HEK293 (cell line): Measurements from ENCODE around the gene S1PR5.
A peak's percentile ranks its signal among the peaks of the same experiment; 100 is the strongest.

Experiments used
- CTCF ChIA-PET: fragments of 350-600 bp; formaldehyde crosslinking; extraction: SDS; loops from one replicate; lab custom pipeline; 2021; ENCODE audit warnings: antibody characterized with exemption; lab: Yijun Ruan, JAX
- POLR2A ChIA-PET: fragments of 300-600 bp; formaldehyde crosslinking; extraction: SDS; loops from one replicate; lab custom pipeline; 2020; ENCODE audit warnings: antibody characterized with exemption, inconsistent platforms; lab: Yijun Ruan, JAX
- H3K27ac ChIP-seq: fragments of 200-500 bp; sonication (Bioruptor generic); 2 replicates; pipeline ENCODE4 v1.5.1; 2014; ENCODE audit warnings: low read depth, low read length, control low read depth, inconsistent platforms; ENCODE audit errors: extremely low read depth
- H3K36me3 ChIP-seq, 2 experiments: fragments of 200-500 bp in 1 of 2; sonication (Bioruptor generic) in 1 of 2; 1 replicate in 1 of 2; 2 replicates in 1 of 2; pipeline ENCODE4 v1.5.1; 2014 to 2017; ENCODE audit warnings: inconsistent platforms in 2 of 2, low read length in 2 of 2; ENCODE audit not compliant: control insufficient read depth in 2 of 2, insufficient read depth in 1 of 2
- H3K4me1 ChIP-seq: fragments of 200-500 bp; sonication (Bioruptor generic); 2 replicates; pipeline ENCODE4 v1.5.1; 2014; ENCODE audit warnings: mild to moderate bottlenecking, low read length, inconsistent platforms; ENCODE audit not compliant: control insufficient read depth, insufficient read depth
- H3K4me3 ChIP-seq: 2 replicates; pipeline ENCODE4 v1.5.1; 2011; ENCODE audit warnings: low read depth, mild to moderate bottlenecking, control low read depth, low read length, moderate library complexity
- H3K9me3 ChIP-seq: fragments of 200-500 bp; sonication (Bioruptor generic); 2 replicates; pipeline ENCODE4 v1.5.1; 2014; ENCODE audit warnings: low read depth, low read length, inconsistent platforms; ENCODE audit not compliant: control insufficient read depth, insufficient read depth
- EGR2 ChIP-seq: fragments of 450-650 bp; formaldehyde crosslinking; IDR thresholded peaks from 2 replicates; pipeline ENCODE4 v1.5.1; 2016; ENCODE audit warnings: low read depth, missing biosample characterization, missing genetic modification characterization
- RBAK ChIP-seq: fragments of 450-650 bp; formaldehyde crosslinking; IDR thresholded peaks from 2 replicates; pipeline ENCODE4 v1.5.1; 2016; ENCODE audit warnings: missing biosample characterization, missing genetic modification characterization
- SCRT1 ChIP-seq: fragments of 450-650 bp; formaldehyde crosslinking; IDR thresholded peaks from 2 replicates; pipeline ENCODE4 v1.5.1; 2016; ENCODE audit warnings: missing biosample characterization, missing genetic modification characterization, borderline replicate concordance
- SCRT2 ChIP-seq: fragments of 450-650 bp; formaldehyde crosslinking; IDR thresholded peaks from 2 replicates; pipeline ENCODE4 v1.5.1; 2016; ENCODE audit warnings: missing biosample characterization, missing genetic modification characterization
- YY1 ChIP-seq: fragments of 450-650 bp; formaldehyde crosslinking; IDR thresholded peaks from 2 replicates; pipeline ENCODE4 v1.5.1; 2018; ENCODE audit warnings: missing biosample characterization, missing genetic modification characterization
- ZBTB21 ChIP-seq: fragments of 450-650 bp; formaldehyde crosslinking; IDR thresholded peaks from 2 replicates; pipeline ENCODE4 v1.5.1; 2017; ENCODE audit warnings: missing biosample characterization, missing genetic modification characterization
- ZEB2 ChIP-seq: fragments of 450-650 bp; formaldehyde crosslinking; IDR thresholded peaks from 2 replicates; pipeline ENCODE4 v1.5.1; 2016; ENCODE audit warnings: missing biosample characterization, missing genetic modification characterization
- ZFHX2 ChIP-seq: fragments of 450-650 bp; formaldehyde crosslinking; conservative IDR thresholded peaks from 2 replicates; pipeline ENCODE4 v1.5.1; 2016; ENCODE audit warnings: missing biosample characterization, missing genetic modification characterization
- ZNF202 ChIP-seq: fragments of 450-650 bp; formaldehyde crosslinking; IDR thresholded peaks from 2 replicates; pipeline ENCODE4 v1.5.1; 2016; ENCODE audit warnings: missing biosample characterization, missing genetic modification characterization, borderline replicate concordance
- ZNF670 ChIP-seq: fragments of 450-650 bp; formaldehyde crosslinking; IDR thresholded peaks from 2 replicates; pipeline ENCODE4 v1.5.1; 2016; ENCODE audit warnings: missing biosample characterization, missing genetic modification characterization, low read depth
- TF ChIP-seq, protein P1 (sequence below): fragments of 450-650 bp; formaldehyde crosslinking; IDR thresholded peaks from 2 replicates; pipeline ENCODE4 v1.5.1; 2016; ENCODE audit warnings: missing biosample characterization, missing genetic modification characterization

S1PR5 gene

GRCh38 chr19:10467104-10467706 lies 50.0 kb downstream of the S1PR5 start:
- TF ChIP-seq ZNF202 = no peak
- peak; percentile 54; the same call in 1 of the 2 replicates for TF ChIP-seq SCRT2 (tag by site-specific recombination)
- peak; percentile 94 for TF ChIP-seq SCRT1
- Histone ChIP-seq H3K27ac (no peak overlapping the region), H3K4me1 (no peaks in the 10 kb centered on the region), H3K9me3 (no peaks in the 10 kb centered on the region), H3K4me3 (no peak overlapping the region), H3K36me3 (peaks cover 0 to 10% of the 10 kb centered on the region in 2 experiments; a peak in 2 of 3 replicates)
- POLR2A ChIA-PET = interaction anchor here (0.9 kb wide), 1 partner anchor 186 kb away, joined by 9 read pairs; no protein-coding TSS in a partner anchor
- CTCF ChIA-PET = interaction anchor here (0.6 to 2.6 kb wide), 2 partner anchors 11 to 62 kb away, joined by 3 to 14 read pairs; no protein-coding TSS in a partner anchor

DNA sequence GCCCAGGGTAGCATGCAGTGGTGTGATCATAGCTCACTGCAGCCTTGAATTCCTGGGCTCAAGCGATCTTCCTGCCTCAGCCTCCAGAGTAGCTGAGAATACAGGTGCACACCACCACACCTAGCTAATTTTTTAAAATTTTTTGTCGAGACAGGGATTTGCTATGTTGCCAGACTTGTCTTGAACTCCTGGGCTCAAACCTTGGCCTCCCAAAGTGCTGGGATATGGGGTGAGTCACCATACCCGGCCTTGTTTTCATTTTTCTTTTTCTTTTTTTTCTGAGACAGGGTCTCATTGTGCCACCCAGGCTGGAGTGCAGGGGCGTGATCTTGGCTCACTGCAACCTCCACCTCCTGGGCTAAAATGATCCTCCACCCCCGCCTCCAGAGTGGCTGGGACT lies 52.8 kb downstream of the S1PR5 start:
- ChIA-PET POLR2A (no interaction called here), CTCF (no interaction called here)
- Histone ChIP-seq H3K4me1 (no peaks in the 10 kb centered on the region), H3K36me3 (peaks cover 0 to 10% of the 10 kb centered on the region in 2 experiments; a peak in 2 of 3 replicates), H3K9me3 (no peaks in the 10 kb centered on the region), H3K4me3 (no peak overlapping the region), H3K27ac (no peak overlapping the region)
- no peak for TF ChIP-seq YY1 (tag by site-specific recombination)
- no peak for TF ChIP-seq ZBTB21
- TF ChIP-seq ZNF670 (tag by site-specific recombination) = no peak
- TF ChIP-seq ZEB2 = no peak
- TF ChIP-seq ZFHX2 (tag by site-specific recombination) = peak; percentile 39; the same call in 1 of the 2 replicates
- peak; percentile 22; the same call in 1 of the 2 replicates for TF ChIP-seq EGR2 (tag by site-specific recombination)
- TF ChIP-seq, protein P1, sequence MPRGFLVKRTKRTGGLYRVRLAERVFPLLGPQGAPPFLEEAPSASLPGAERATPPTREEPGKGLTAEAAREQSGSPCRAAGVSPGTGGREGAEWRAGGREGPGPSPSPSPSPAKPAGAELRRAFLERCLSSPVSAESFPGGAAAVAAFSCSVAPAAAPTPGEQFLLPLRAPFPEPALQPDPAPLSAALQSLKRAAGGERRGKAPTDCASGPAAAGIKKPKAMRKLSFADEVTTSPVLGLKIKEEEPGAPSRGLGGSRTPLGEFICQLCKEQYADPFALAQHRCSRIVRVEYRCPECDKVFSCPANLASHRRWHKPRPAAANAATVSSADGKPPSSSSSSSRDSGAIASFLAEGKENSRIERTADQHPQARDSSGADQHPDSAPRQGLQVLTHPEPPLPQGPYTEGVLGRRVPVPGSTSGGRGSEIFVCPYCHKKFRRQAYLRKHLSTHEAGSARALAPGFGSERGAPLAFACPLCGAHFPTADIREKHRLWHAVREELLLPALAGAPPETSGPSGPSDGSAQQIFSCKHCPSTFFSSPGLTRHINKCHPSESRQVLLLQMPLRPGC = no peak
- no peak for TF ChIP-seq RBAK
